Erythroblast (primary cell): ENCODE measurements around the gene PLXNB2.

ENCODE experiments used
- GATA1 ChIP-seq: IDR thresholded peaks from 2 replicates; pipeline ENCODE4 v1.6.1; 2011; ENCODE audit warnings: low read depth, mild to moderate bottlenecking, control low read depth, low read length, moderate library complexity
- POLR2A ChIP-seq: IDR thresholded peaks from 2 replicates; pipeline ENCODE4 v1.6.1; 2011; ENCODE audit warnings: mild to moderate bottlenecking, low read length

- TF ChIP-seq POLR2A (no peak), GATA1 (no peak)
These were observed 21.8 kb upstream of the PLXNB2 start for GRCh38 chr22:50329236-50329635.
